NCI-H2171 (cell line): ENCODE data around the gene TLR5.
A peak's percentile ranks its signal among the peaks of the same experiment; 100 is the strongest.

ENCODE experiments used
- DNase-seq: peaks from one replicate; lab custom pipeline; 2025; lab: John Stamatoyannopoulos, UW

TLR5 gene

DNA sequence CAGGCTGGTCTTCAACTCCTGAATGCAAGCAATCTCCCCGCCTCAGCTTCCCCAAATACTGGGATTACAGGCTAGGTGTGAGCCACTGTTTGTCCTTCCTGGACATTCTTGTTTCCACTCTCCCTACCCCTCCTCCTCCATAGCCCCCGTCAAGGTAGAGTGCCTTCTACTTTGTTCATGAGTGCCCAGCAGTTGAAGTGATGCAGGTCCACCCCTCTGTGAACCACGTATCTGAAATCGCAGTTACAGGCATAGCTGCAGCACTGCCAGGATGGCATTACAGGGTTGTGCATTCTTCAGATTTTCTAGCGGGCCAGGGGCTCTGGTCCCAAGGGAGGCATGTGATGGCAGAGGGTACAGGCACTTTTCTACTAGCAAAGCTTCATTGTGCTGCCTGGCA lies 7.4 kb upstream of the TLR5 start:
- DNase-seq: no peak

DNA sequence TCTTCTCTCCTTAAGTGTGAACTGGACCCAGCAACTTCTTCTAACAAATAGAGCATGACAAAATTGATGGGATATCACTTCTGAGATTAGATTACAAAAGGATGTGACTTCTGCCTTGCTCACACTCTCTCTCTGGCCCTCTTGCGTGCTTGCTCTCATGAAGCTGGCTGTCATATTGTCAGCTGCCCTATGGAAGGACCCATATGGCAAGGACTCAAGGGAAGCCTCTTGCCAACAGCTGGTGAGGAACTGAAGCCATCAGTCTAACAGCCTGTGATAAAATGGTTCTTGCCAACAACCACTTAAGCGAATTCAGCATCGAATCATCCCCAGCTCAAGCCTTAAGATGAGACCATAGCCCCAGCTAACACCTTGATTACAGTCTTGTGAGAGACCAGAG lies 4.8 kb upstream of the TLR5 start:
- peak; percentile 82 for DNase-seq

DNA sequence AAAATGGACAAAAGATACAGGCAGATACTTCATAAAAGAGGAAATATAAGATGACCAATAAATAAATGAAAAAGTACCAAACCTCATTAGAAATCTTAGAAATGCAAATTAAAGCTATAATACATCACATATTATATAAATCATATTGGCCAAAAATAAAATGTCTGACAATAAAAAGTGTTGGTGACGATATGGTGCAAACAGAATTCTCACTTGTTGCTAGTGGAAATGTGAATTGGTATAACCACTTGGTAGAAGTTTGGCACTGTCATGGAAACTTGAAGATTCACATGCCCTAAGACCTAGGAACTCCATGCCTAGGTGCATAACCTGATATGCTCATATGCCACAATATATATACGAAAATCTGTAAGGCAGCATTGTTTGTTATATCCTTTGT lies 4.4 kb upstream of the TLR5 start:
- DNase-seq: no peak

DNA sequence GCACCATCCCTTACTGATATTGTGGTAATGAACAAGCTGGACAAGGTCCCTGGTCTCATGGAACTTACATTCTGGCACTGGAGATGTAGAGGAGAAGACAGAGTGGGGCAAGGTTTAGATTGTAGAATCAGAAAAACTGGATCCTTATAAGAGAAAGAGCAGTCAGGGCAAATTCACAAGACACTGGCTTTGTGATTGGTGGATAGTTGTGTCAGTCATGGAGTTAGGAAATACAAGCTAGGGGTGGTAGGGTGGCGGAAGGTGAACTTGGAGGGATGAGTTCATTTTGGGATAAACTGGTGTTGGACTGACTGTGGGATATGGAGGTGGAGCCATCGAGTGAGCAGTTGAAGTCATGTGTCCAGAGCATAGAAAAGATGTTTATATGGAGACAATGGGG lies 3.7 kb upstream of the TLR5 start:
- no peak for DNase-seq

DNA sequence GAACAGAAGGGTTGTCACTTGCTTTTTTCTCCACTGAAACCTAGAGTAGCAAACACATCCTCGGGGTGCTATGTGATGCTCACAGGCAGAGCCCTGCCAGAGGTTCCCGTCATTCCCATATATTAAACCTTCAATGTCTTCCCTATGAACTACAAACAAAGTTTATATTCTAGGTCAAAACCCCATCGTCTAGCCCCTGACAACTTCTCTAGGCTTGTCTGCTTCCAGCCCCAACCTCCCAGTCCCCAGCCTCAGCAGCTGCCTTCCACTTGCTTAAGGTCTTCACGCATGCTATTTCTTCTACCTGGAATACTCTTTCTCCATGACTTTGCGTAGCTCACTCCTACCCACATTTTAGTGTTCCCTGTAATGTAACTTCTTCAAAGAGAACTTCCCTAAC lies 1.9 kb upstream of the TLR5 start:
- no peak for DNase-seq

DNA sequence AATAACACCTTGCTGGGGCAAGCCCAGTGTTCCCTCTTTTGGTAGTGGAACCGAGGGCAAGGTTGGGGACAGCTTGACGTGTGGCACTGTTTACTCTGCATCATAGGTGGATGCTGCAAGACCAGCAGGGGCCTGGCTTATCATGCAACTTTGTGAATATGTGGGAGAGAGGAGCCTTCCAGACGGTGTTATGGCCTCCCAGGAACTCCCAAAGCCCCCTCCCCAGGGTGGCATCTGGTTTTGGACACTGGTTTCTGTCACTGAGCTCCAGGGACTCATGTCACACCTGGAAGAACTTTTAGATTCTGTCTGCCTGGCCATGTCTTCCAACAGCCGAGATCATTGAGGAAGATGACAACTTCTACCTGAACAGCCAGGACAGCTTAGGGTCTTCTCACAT lies 1.4 kb upstream of the TLR5 start:
- DNase-seq: no peak

GRCh38 chr1:223143537-223144248 lies 645 bp upstream of the TLR5 start:
- peak; percentile 54 for DNase-seq

GRCh38 chr1:223142269-223142668 lies 779 bp downstream of the TLR5 start:
- no peak for DNase-seq

DNA sequence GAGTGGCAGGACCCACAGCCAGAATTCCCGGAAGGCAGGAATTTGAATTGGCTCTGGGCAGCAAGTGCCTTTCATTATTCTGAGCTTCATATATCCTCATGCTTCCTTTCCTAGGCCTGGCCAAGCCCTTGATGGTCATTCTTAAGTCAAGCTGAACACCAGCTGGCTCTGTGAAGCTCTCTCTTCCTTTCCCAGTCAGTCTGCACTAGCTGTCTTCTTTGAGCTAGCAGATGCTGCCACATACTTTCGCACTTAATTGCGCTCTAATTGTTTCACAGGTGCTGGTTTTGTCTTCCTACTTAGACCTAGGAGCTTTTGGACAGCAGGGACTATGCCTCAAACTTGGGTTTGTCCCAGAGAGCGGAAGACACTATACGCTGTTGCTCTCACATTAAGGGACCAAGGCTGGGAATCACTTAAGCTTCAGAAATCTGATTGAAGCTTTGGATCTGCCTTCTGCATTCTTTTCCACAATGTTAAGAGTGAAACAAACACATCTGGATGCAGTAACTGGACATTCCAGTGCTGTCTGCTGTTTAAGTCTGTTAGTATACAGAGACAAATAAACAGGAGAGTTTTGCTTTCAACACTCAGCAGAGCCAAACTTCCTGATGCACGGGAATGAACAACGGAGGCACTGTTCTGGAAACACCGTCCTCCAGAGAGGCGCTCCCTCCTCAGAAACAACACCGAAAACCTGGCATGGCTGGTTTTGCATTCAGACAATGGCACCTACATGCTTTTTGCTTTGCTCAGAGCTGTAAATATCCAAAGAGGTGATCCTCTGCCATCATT lies 2.2 kb downstream of the TLR5 start:
- no peak for DNase-seq

- DNase-seq: no peak
Measured at GRCh38 chr1:223137455-223138085, 5.5 kb downstream of the TLR5 start.

DNA sequence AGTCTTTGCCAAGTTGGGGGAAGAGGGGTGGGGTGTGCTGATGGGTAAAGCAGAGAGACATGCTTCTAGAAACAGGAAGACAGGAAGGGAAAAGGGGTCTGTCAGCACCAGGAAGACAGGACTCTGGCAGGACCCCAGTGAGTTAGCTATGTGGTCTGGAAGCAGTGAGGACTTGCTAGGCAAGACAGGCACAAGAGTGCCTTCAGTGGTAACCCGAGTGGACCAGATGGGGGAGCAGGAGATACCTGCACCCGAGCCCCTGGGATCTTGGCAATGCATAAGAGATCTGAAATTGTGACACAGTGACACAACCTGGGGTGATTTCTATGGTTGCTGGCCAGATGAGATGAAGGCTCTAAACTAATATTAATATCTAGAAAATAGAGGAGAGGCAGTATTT lies 7.0 kb downstream of the TLR5 start:
- DNase-seq: no peak

- DNase-seq: no peak
Measured at GRCh38 chr1:223135176-223135942, 7.7 kb downstream of the TLR5 start.

DNA sequence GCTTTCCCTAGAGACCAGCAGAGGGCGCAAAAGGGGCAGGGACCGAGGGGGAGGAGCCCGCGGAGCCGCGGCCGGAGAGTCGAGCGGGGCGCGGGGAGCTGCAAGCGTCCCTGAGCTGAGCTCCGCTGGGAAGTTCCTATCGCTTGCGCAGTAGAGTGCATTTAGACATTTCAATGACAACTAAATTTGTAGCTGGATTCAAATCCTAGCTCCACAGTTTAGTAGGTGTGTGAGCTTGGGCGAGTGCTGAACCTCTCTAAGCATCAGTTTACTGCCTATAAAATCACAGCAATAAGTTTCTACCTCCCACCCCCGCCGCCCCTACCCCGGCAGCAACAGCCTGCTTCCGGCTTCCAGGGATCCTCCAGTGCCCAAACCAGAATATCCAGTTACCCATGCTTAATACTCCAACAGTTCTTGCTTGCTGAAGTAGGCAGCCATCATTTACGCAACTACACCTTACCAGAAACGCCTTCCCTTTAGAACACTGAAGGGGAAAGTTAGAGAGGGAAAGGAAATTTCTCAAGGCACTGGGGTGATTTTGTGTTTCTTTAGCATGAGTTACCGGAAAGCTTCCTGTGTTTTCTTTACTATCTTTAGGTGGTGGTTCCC lies 9.1 kb downstream of the TLR5 start:
- DNase-seq: peak; percentile 84

DNA sequence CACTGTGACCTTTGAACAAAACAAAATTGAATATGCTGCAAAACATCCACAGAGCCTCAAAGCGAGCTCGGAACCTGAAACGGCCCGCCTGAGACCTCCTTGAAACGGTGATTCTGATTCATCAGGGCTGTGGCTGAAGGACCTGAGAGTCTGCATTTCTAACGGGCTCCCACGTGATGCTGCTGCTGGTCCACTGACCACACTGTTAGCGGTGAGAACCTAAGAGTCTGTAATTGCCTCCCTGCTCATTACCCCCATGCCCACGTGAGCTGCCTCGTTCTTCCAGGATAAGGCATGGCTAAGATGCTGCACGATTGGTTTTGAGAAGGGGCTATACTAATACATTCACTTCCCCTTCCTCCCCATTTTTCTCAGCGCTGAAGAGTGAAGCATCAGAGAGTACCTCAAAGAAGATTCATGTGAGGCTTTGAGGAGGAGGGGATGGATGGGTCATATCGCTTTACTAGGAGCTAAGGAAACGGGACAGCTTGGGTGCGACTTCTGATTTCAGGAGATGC lies 9.7 kb downstream of the TLR5 start:
- DNase-seq: no peak

DNA sequence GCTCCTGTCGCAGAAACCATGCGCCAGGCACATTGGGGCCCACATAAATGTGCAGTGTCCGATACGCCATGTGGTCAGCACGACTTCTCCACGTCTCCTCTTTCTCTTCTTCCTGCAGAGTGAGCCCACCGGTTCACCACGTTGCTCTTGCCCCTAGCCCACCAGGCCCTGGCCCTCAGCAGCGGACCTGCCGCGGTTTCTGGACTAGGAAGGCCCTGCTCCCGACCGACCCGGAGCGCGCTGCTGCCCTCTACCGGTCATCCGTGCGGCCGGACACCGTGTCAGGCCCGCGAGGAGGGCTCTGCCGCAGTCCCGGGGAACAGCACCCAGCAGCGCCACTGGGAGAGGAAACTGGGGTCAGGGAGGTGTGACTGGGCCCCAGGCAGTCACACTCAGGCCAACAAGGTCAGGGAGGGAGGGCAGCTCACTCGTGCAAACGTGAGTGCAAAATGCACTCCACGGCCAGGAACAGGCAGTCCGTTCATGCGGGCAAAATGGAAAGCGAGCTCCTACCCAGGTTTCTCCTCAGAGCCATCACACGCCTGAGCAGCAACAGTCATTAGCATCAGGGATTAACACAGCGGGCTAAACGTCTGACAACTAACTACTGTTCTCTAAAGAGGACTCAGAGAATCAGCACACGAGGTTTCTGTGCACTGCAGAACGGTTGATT lies 13.7 kb downstream of the TLR5 start:
- DNase-seq: no peak

GRCh38 chr1:223126741-223127140 lies 16.3 kb downstream of the TLR5 start:
- no peak for DNase-seq

DNA sequence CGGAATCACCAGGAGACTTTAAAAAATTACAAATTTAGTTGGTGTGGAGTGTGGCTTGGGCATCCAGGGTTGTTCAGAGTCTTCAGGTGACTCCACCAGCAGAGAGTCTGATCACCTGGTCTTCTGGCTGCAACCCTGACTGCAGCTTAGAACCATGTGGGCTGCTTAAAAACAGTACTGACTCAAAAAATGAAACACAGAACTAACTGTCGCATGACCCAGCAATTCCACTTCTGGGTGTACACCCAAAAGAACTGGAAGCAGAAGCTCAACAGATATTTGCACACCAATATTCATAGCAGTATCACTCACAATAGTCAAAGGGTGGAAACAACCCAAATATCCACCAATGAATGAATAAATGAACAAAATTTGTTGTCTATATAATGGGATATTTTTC lies 17.3 kb downstream of the TLR5 start:
- no peak for DNase-seq

DNA sequence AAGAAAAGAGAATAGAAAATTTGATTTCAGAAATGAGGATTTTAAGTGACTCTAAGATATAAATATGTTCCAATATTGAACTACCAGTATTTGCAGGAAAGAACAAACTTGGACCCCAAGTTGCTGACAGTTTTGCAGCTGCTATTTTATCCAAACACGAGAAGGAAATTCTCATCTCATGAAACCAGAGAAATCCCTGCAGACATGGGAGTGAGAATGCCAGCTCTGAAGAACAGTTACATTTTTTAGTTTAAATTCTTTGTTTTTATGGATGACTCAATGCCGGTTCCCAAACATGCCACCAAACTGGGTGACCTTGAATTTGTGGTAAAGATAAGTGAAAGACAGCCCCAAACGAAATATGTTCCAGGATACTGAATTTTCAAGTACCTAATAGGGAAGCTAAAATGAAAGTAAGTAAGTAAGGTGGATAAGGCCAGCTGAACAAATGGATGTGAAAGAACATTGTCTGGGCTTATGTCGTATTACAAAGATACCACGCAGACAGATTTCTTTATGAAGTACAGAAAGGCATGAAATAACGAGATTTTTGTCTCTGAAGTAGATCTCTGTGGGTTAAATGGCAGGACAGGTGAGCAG lies 19.9 kb downstream of the TLR5 start:
- DNase-seq: no peak

DNA sequence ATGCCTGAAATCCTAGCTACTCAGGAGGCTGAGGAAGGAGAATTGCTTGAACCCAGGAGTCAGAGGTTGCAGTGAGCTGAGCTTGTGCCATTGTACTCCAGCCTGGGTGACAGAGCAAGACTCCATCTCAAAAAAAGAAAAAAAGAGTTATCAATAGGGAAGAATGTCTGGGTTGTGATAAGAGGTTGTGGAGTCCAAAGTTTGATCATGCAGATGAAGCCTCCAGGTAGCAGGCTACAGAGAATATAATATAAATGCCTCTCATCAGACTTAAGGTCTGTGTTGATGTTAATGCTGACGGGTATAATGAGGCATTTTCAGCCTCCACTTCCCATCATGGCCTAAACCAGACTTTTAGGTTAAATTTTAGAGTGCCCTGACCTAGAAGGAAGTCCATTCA lies 24.6 kb downstream of the TLR5 start:
- no peak for DNase-seq

DNA sequence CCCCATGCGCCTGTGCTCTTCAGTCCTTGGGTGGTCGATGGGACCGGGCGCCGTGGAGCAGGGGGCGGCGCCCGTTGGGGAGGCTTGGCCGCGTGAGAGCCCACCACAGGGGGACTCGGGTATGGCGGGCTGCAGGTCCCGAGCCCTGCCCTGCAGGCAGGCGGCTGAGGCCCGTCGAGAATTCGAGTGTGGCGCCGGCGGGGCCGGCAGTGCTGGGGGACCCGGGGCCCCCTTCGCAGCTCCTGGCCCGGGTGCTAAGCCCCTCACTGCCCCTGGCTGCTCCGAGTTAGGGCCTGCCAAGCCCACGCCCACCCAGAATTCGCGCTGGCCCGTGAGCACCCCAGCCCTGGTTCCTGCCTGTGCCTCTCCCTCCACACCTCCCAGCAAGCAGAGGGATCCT lies 26.1 kb downstream of the TLR5 start:
- DNase-seq: no peak

DNA sequence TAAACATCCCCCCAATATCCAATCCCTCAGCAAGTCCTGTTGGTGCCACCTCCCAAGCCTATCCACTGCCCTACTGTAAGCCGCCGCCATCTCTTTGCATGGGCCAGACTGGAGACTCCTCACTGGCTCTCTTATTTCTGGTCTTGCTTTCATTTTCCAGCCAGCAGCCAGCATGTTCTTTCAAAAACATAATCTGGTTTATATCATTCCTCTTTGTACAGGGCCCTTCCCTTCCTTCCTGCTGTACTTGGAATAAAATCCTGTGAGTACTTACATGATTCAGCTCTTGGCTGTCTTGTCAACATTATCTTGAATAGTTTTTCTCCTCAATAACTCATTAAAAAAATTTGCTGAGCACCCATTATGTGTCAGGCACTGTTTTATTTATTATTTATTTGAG lies 28.2 kb downstream of the TLR5 start:
- no peak for DNase-seq
